Retinal pigment epithelial cell (primary cell): ENCODE data around the gene MMP28.

Source experiments
- DNase-seq: peaks from one replicate; pipeline ENCODE4 v3.0.0-alpha.2; 2010; ENCODE audit warnings: low read depth
- H3K4me3 ChIP-seq: 2 replicates; pipeline ENCODE4 v1.5.1; 2011; ENCODE audit warnings: mild to moderate bottlenecking, low read length, control low read depth, moderate library complexity
- CTCF ChIP-seq: conservative IDR thresholded peaks from 2 replicates; pipeline ENCODE4 v1.5.1; 2011; ENCODE audit warnings: low read depth, low read length, control low read depth, inconsistent platforms

Gene MMP28

DNA sequence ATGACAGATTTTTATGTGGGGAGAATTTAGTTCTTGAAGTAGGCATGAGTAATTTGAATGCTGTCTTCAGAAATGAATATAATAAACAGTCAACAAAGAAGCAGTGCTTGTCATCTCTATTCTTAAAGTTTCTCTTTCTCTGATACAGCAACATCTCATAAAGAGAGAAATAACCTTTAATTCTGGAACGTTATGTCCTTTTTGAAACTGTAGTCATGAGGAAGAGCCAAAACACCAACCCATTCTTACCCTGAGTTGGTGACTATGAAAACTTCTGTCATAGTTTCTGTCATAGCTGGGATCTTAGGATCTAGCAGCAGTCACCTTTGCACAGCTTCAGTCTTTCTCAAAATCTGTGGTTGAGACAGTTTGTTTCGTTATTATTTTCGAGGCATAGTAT, 79.3 kb downstream of the MMP28 start:
- TF ChIP-seq CTCF: no peak
- no peak overlapping the region for H3K4me3 ChIP-seq
- no peak for DNase-seq
